HepG2 (cell line): ENCODE data around the gene TPRKB. TPM values are rescaled to one million over a fixed set of nuclear protein-coding genes. Genes with fewer than 3 reads are reported as not detected.

Experiments used
- AGO2 ChIP-seq: fragments of 200-400 bp; formaldehyde crosslinking; optimal IDR thresholded peaks from 2 replicates; pipeline ENCODE3; 2017; ENCODE audit warnings: mild to moderate bottlenecking, low read depth, low read length, moderate library complexity
- ATAD3A ChIP-seq: sonication (generic); formaldehyde crosslinking; IDR thresholded peaks from 2 replicates; pipeline ENCODE4 v1.4.0; 2020; ENCODE audit warnings: missing genetic modification reagents
- HNRNPH1 ChIP-seq: fragments of 200-400 bp; formaldehyde crosslinking; optimal IDR thresholded peaks from 2 replicates; pipeline ENCODE3; 2017; ENCODE audit warnings: mild to moderate bottlenecking, low read depth, low read length
- KAT8 ChIP-seq: IDR thresholded peaks from 2 replicates; pipeline ENCODE4 v1.6.1; 2016; ENCODE audit warnings: missing genetic modification reagents, missing compliant biosample characterization
- MLLT10 ChIP-seq: sonication (generic); formaldehyde crosslinking; IDR thresholded peaks from 2 replicates; pipeline ENCODE4 v1.4.0; 2020; ENCODE audit warnings: missing genetic modification reagents
- NFIB ChIP-seq: sonication (generic); formaldehyde crosslinking; IDR thresholded peaks from 2 replicates; pipeline ENCODE4 v1.9.0; 2021; ENCODE audit warnings: missing genetic modification reagents, mild to moderate bottlenecking, borderline replicate concordance
- PHF8 ChIP-seq: sonication (generic); formaldehyde crosslinking; IDR thresholded peaks from 2 replicates; pipeline ENCODE4 v1.5.0; 2020; ENCODE audit warnings: missing genetic modification reagents
- RARG ChIP-seq: sonication (generic); formaldehyde crosslinking; IDR thresholded peaks from 2 replicates; pipeline ENCODE4 v1.4.0; 2020; ENCODE audit warnings: low read depth, mild to moderate bottlenecking, missing genetic modification reagents
- SMARCE1 ChIP-seq: fragments of 450-650 bp; IDR thresholded peaks from 2 replicates; pipeline ENCODE4 v1.6.1; 2017; ENCODE audit warnings: borderline replicate concordance
- SOX5 ChIP-seq: IDR thresholded peaks from 2 replicates; pipeline ENCODE4 v1.6.1; 2016; ENCODE audit warnings: borderline replicate concordance
- TBL1XR1 ChIP-seq: fragments of 150-350 bp; IDR thresholded peaks from 2 replicates; pipeline ENCODE4 v1.6.1; 2014; ENCODE audit warnings: borderline replicate concordance, low read length; ENCODE audit not compliant: partially characterized antibody
- TRIM24 ChIP-seq: sonication (generic); formaldehyde crosslinking; IDR thresholded peaks from 2 replicates; pipeline ENCODE4 v1.8.0; 2022; ENCODE audit warnings: mild to moderate bottlenecking, missing genetic modification reagents
- YEATS2 ChIP-seq: sonication (generic); formaldehyde crosslinking; IDR thresholded peaks from 2 replicates; pipeline ENCODE4 v1.4.0; 2020; ENCODE audit warnings: missing genetic modification reagents, borderline replicate concordance
- ZFP1 ChIP-seq: IDR thresholded peaks from 2 replicates; pipeline ENCODE4 v1.6.1; 2016
- ZNF138 ChIP-seq: sonication (generic); formaldehyde crosslinking; IDR thresholded peaks from 2 replicates; pipeline ENCODE4 v1.5.0; 2020; ENCODE audit warnings: mild to moderate bottlenecking, low read depth, missing genetic modification reagents
- ZNF30 ChIP-seq: sonication (generic); formaldehyde crosslinking; IDR thresholded peaks from 2 replicates; pipeline ENCODE4 v1.5.0; 2020; ENCODE audit warnings: mild to moderate bottlenecking, missing genetic modification reagents
- ZNF333 ChIP-seq: sonication (generic); formaldehyde crosslinking; IDR thresholded peaks from 2 replicates; pipeline ENCODE4 v1.4.0; 2020; ENCODE audit warnings: mild to moderate bottlenecking, missing genetic modification reagents, borderline replicate concordance
- ZNF678 ChIP-seq: sonication (generic); formaldehyde crosslinking; IDR thresholded peaks from 2 replicates; pipeline ENCODE4 v1.4.0; 2020; ENCODE audit warnings: mild to moderate bottlenecking, missing genetic modification reagents
- ZNF841 ChIP-seq: sonication (generic); formaldehyde crosslinking; IDR thresholded peaks from 2 replicates; pipeline ENCODE4 v1.8.1; 2023; ENCODE audit warnings: missing genetic modification reagents, borderline replicate concordance
- polyA plus RNA-seq, 8 experiments: library from polyadenylated mRNA; depleted of rRNA in 3 of 8; stranded (reverse) in 7 of 8; unstranded in 1 of 8; fragments of >200 nt; fragmentation: Illumina TruSeq in 4 of 8; extraction: Trizol in 4 of 8; gene quantifications; 2 replicates each; pipeline versions ENCODE4 v1.2.1 to v1.2.3, GENCODE V29; 2011 to 2016; ENCODE audit warnings: low read depth in 4 of 8, missing spikeins in 1 of 8, mixed read lengths in 1 of 8; ENCODE audit not compliant: insufficient read depth in 1 of 8
- total RNA-seq, 5 experiments: library from RNA; depleted of rRNA; stranded (reverse); fragments of >200 nt; fragmentation: Illumina TruSeq; extraction: Trizol; gene quantifications; 2 replicates each; pipeline ENCODE4 v1.2.3, GENCODE V29; 2016; ENCODE audit warnings: low read depth in 1 of 5
- TF ChIP-seq, protein P1 (sequence below): sonication (generic); formaldehyde crosslinking; IDR thresholded peaks from 2 replicates; pipeline ENCODE4 v1.5.0; 2020; ENCODE audit warnings: mild to moderate bottlenecking, missing genetic modification reagents, moderate library complexity
- TF ChIP-seq, protein P2 (sequence below), 2 experiments: fragments of 450-650 bp in 1 of 2; sonication (generic) in 1 of 2; formaldehyde crosslinking; IDR thresholded peaks; 2 replicates each; pipeline versions ENCODE4 v1.5.0 to v1.8.0; 2020 to 2022; ENCODE audit warnings: mild to moderate bottlenecking in 1 of 2, missing genetic modification reagents in 1 of 2
- TF ChIP-seq, protein P3 (sequence below): sonication (generic); formaldehyde crosslinking; IDR thresholded peaks from 2 replicates; pipeline ENCODE4 v1.4.0; 2020; ENCODE audit warnings: missing genetic modification reagents; ENCODE audit errors: not compliant biosample characterization
- TF ChIP-seq, protein P4 (sequence below): sonication (generic); formaldehyde crosslinking; IDR thresholded peaks from 2 replicates; pipeline ENCODE4 v1.4.0; 2020; ENCODE audit warnings: mild to moderate bottlenecking, missing genetic modification reagents
- TF ChIP-seq, protein P5 (sequence below): sonication (generic); formaldehyde crosslinking; IDR thresholded peaks from 2 replicates; pipeline ENCODE4 v1.8.0; 2023; ENCODE audit warnings: mild to moderate bottlenecking, missing genetic modification reagents

The TPRKB gene
- total and polyA plus RNA-seq, 2 of the 13 experiments (the other 11 are each of a cell fraction or from before 2014, with no cell fraction given): 32.0 to 58.0 TPM

DNA sequence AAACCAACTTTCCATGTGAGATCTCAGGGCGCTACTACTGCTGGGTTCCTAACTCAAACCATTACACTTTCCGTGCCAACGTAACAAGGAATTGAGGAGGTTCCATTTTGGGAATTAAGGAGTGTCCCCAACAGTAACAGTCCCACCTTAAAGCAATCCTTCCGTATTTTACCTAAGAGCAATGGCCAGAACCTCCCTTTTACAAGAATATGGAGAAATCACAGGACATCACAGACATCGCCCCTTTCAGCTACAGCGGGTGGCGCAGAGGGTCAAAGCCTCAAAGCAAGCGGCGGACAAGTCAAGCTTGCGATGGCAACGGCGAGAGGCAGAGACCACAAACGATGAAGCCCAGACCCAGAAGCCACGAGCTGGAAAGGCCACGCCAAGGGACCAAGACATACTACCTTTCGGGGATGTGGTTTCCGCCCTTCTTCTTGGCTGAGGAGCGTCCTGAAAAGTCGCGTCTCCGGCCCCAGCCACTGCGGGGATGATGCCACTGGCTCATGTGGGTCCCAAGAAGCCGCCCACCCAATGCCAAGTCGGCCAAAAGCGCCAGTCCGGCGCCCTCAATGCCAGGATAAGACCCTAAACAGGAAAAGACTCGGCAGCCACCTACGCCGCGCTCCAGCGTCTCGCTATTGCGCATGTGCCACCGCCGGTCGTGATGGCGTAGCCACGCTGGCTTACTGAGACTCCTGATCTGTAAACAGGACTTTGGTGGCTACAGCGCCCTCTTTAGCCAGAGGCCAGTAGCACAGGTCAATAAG is 42.5 kb upstream of the TPRKB start, which contains the start of gene DUSP11 (continued):
- TF ChIP-seq PHF8 (CRISPR knock-in tag) (peak; percentile 98), ZNF841 (CRISPR knock-in tag) (no peak), TRIM24 (CRISPR knock-in tag) (no peak), NFIB (no peak), YEATS2 (CRISPR knock-in tag) (peak; percentile 91; the same call in 1 of the 2 replicates), SOX5 (CRISPR knock-in tag) (peak; percentile 46; the same call in 1 of the 2 replicates), ZNF333 (CRISPR knock-in tag) (no peak), SMARCE1 (no peak), TBL1XR1 (no peak), ZNF138 (CRISPR knock-in tag) (no peak), MLLT10 (CRISPR knock-in tag) (no peak), KAT8 (CRISPR knock-in tag) (peak; percentile 93), ZFP1 (CRISPR knock-in tag) (peak; percentile 87), ZNF30 (CRISPR knock-in tag) (0 out of 2 replicates have a peak, but pooled peaks have one; percentile 22), RARG (no peak), ZNF678 (no peak), AGO2 (peak; percentile 51), HNRNPH1 (peak; percentile 49), ATAD3A (CRISPR knock-in tag) (no peak)
- TF ChIP-seq, protein P1, sequence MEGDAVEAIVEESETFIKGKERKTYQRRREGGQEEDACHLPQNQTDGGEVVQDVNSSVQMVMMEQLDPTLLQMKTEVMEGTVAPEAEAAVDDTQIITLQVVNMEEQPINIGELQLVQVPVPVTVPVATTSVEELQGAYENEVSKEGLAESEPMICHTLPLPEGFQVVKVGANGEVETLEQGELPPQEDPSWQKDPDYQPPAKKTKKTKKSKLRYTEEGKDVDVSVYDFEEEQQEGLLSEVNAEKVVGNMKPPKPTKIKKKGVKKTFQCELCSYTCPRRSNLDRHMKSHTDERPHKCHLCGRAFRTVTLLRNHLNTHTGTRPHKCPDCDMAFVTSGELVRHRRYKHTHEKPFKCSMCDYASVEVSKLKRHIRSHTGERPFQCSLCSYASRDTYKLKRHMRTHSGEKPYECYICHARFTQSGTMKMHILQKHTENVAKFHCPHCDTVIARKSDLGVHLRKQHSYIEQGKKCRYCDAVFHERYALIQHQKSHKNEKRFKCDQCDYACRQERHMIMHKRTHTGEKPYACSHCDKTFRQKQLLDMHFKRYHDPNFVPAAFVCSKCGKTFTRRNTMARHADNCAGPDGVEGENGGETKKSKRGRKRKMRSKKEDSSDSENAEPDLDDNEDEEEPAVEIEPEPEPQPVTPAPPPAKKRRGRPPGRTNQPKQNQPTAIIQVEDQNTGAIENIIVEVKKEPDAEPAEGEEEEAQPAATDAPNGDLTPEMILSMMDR (CRISPR knock-in tag): peak; percentile 97
- TF ChIP-seq, protein P2, sequence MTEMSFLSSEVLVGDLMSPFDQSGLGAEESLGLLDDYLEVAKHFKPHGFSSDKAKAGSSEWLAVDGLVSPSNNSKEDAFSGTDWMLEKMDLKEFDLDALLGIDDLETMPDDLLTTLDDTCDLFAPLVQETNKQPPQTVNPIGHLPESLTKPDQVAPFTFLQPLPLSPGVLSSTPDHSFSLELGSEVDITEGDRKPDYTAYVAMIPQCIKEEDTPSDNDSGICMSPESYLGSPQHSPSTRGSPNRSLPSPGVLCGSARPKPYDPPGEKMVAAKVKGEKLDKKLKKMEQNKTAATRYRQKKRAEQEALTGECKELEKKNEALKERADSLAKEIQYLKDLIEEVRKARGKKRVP (CRISPR knock-in tag; IDR thresholded peaks at IDR 0.05): no peak
- TF ChIP-seq, protein P3, sequence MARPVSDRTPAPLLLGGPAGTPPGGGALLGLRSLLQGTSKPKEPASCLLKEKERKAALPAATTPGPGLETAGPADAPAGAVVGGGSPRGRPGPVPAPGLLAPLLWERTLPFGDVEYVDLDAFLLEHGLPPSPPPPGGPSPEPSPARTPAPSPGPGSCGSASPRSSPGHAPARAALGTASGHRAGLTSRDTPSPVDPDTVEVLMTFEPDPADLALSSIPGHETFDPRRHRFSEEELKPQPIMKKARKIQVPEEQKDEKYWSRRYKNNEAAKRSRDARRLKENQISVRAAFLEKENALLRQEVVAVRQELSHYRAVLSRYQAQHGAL: no peak
- TF ChIP-seq, protein P4, sequence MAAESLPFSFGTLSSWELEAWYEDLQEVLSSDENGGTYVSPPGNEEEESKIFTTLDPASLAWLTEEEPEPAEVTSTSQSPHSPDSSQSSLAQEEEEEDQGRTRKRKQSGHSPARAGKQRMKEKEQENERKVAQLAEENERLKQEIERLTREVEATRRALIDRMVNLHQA (CRISPR knock-in tag): no peak
- TF ChIP-seq, protein P5, sequence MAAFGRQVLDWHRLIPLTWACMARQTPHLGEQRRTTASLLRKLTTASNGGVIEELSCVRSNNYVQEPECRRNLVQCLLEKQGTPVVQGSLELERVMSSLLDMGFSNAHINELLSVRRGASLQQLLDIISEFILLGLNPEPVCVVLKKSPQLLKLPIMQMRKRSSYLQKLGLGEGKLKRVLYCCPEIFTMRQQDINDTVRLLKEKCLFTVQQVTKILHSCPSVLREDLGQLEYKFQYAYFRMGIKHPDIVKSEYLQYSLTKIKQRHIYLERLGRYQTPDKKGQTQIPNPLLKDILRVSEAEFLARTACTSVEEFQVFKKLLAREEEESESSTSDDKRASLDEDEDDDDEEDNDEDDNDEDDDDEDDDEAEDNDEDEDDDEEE (CRISPR knock-in tag): peak; percentile 58; the same call in 1 of the 2 replicates
